ES-I3 (cell line): ENCODE data around the gene MGST1.
A peak's percentile ranks its signal among the peaks of the same experiment; 100 is the strongest.

ENCODE experiments used
- H3K36me3 ChIP-seq: 2 replicates; pipeline ENCODE4 v1.6.1; 2013; ENCODE audit warnings: mild to moderate bottlenecking, low read length, control low read depth, moderate library complexity; ENCODE audit not compliant: insufficient read depth
- H3K4me1 ChIP-seq: 2 replicates; pipeline ENCODE4 v1.6.1; 2013; ENCODE audit warnings: mild to moderate bottlenecking, control low read depth, low read length; ENCODE audit not compliant: insufficient read depth
- H3K9ac ChIP-seq: 2 replicates; pipeline ENCODE4 v1.6.1; 2013; ENCODE audit warnings: low read depth, mild to moderate bottlenecking, low read length, moderate library complexity
- H3K9me3 ChIP-seq: 2 replicates; pipeline ENCODE4 v1.6.1; 2013; ENCODE audit warnings: mild to moderate bottlenecking, low read length, moderate library complexity; ENCODE audit not compliant: control insufficient read depth, insufficient read depth

Gene MGST1, protein sequence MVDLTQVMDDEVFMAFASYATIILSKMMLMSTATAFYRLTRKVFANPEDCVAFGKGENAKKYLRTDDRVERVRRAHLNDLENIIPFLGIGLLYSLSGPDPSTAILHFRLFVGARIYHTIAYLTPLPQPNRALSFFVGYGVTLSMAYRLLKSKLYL

DNA sequence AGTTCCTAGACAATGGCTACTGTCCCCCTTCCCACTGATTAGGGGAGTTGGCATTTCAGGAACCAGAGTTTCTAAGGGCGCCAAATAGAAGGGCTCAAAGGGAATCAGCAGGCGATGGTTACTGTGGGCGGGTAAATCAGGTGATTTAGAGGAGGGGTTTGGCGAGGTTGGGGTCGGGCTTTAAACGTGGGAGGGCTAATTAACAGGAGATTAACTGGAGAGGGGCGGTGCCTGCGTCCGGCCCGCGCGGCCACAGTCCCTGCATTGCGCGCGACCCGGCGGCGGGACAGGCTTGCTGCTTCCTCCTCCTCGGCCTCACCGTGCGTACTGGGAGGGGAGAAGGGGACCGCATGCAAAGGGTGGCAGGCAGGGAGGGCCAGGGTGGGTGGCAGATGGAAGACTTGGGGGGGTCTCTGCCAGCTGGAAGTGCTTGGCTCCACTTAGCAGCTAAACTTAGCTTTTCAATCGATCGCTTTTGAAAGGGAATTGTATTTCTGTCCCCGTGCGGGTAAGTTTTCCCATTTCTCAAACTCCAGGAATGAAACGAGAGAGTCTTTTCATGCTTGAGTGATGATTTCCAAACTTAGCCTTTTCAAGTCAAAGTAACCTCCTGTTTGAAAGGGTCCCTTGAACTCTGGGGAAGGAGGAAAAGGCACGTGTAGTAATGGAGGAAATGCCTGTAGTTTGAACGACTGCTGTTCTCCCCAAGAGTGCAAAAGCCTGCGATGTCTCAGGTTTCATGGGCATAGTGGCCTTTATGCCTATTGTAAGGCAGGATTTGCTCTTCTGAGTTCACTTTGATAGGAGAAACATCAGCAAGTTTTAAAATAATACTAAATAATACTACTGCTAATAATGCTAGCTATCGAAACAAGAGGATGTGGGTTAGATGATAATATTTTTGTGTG lies at the start of gene MGST1:
TSS of gene MGST1 (plus strand) at position 255 of the 908 bp plus-strand sequence. CDS start 6,608 bp downstream, outside the sequence.
- H3K36me3 ChIP-seq = peaks cover 3% of the 10 kb centered on the region; the same call in 1 of the 2 replicates
- H3K9ac ChIP-seq = peak within 1 kb of the TSS; percentile 99
- peaks cover 17% of the 10 kb centered on the region for H3K4me1 ChIP-seq
- no peaks in the 10 kb centered on the region for H3K9me3 ChIP-seq

GRCh38 chr12:16299403-16299802 lies 48.0 kb upstream of the MGST1 start:
- Histone ChIP-seq H3K9ac (no peak overlapping the region), H3K36me3 (no peaks in the 10 kb centered on the region), H3K4me1 (peaks cover 9% of the 10 kb centered on the region), H3K9me3 (no peaks in the 10 kb centered on the region)

- H3K4me1 ChIP-seq = peaks cover 9% of the 10 kb centered on the region
- no peaks in the 10 kb centered on the region for H3K9me3 ChIP-seq
- peak overlapping the region; percentile 6; the same call in 1 of the 2 replicates for H3K9ac ChIP-seq
- no peaks in the 10 kb centered on the region for H3K36me3 ChIP-seq
Observed at GRCh38 chr12:16300122-16300521, 47.3 kb upstream of the MGST1 start.

- H3K9me3 ChIP-seq = no peaks in the 10 kb centered on the region
- no peaks in the 10 kb centered on the region for H3K36me3 ChIP-seq
- H3K9ac ChIP-seq = no peak overlapping the region
- H3K4me1 ChIP-seq = peaks cover 9% of the 10 kb centered on the region
Observed at GRCh38 chr12:16300736-16301135, 46.7 kb upstream of the MGST1 start.

DNA sequence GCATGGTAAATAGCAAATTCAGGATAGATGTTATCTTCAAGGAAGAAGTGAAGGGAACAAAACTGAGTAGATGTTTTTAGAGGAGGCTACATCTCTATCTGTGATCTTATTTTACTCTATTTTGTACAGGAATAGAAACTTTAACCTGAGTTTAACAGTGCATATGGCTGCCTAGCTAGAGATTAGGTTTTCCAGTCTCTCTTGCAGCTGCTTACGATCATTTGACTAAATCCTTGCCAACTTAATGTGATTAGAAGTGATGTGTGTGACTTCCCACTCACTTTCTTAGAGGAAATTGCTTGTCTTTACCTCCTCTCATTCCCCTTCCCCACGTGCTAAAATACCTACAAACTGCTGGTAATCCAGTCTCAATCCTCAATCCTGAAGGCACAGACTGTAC lies 43.5 kb upstream of the MGST1 start:
- H3K36me3 ChIP-seq = no peaks in the 10 kb centered on the region
- no peak overlapping the region for H3K9ac ChIP-seq
- peaks cover 9% of the 10 kb centered on the region for H3K4me1 ChIP-seq
- no peaks in the 10 kb centered on the region for H3K9me3 ChIP-seq

GRCh38 chr12:16307856-16308475 lies 39.5 kb upstream of the MGST1 start:
- Histone ChIP-seq H3K9ac (no peak overlapping the region), H3K36me3 (no peaks in the 10 kb centered on the region)

GRCh38 chr12:16310934-16311333 lies 36.5 kb upstream of the MGST1 start:
- Histone ChIP-seq H3K9me3 (peaks cover 6% of the 10 kb centered on the region; the same call in 1 of the 2 replicates), H3K4me1 (no peaks in the 10 kb centered on the region), H3K36me3 (no peaks in the 10 kb centered on the region), H3K9ac (no peak overlapping the region)

More at GRCh38 chr12:16307856-16308475, 39.5 kb upstream of the MGST1 start:
- Histone ChIP-seq H3K9me3 (peaks cover 6% of the 10 kb centered on the region; the same call in 1 of the 2 replicates), H3K4me1 (no peaks in the 10 kb centered on the region)

DNA sequence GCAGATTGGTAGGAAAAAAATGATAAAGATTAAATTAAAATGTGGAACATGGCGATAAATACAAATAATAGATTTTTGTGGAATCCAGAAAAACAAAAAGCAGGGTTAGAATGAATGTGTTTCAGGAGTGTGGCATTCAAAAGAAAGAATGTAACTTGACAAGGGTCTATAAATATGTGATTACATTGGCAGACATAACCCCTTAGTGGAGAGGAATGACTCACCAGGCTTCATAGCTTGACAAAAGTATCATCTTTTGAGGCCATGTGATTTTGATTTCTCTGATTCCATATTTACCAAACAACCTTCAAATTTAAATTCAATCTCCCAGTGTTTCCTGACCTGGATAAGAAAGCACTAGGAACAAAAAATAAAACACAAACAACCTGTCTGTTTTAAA lies 24.4 kb upstream of the MGST1 start:
- Histone ChIP-seq H3K36me3 (no peaks in the 10 kb centered on the region), H3K9me3 (no peaks in the 10 kb centered on the region), H3K4me1 (no peaks in the 10 kb centered on the region), H3K9ac (no peak overlapping the region)

GRCh38 chr12:16323638-16324037 lies 23.8 kb upstream of the MGST1 start:
- Histone ChIP-seq H3K4me1 (no peaks in the 10 kb centered on the region), H3K9me3 (no peaks in the 10 kb centered on the region), H3K36me3 (no peaks in the 10 kb centered on the region), H3K9ac (no peak overlapping the region)

- no peaks in the 10 kb centered on the region for H3K9me3 ChIP-seq
- H3K9ac ChIP-seq = no peak overlapping the region
- H3K36me3 ChIP-seq = no peaks in the 10 kb centered on the region
- H3K4me1 ChIP-seq = no peaks in the 10 kb centered on the region
Observed at GRCh38 chr12:16324272-16324671, 23.2 kb upstream of the MGST1 start.

DNA sequence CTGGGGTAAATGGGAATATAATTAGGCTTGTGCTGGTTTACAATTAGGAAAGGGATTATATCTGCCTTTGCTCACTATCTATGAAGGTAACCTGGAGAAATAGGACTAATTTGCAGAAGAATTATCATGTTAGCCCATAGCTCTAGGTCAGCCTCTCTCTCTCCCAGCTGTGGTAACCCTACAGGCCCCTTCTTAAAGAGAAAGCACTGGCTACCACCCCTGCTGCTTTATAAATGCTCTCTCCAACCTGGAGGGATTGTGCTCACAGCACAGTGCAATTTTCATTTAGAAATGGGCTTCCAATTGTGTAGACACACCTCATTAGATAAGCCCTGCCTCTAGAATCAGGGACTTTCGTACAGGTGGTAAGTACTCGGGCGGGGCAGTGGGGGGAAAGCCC lies 22.7 kb upstream of the MGST1 start:
- Histone ChIP-seq H3K4me1 (no peaks in the 10 kb centered on the region), H3K9ac (no peak overlapping the region), H3K9me3 (no peaks in the 10 kb centered on the region), H3K36me3 (no peaks in the 10 kb centered on the region)

DNA sequence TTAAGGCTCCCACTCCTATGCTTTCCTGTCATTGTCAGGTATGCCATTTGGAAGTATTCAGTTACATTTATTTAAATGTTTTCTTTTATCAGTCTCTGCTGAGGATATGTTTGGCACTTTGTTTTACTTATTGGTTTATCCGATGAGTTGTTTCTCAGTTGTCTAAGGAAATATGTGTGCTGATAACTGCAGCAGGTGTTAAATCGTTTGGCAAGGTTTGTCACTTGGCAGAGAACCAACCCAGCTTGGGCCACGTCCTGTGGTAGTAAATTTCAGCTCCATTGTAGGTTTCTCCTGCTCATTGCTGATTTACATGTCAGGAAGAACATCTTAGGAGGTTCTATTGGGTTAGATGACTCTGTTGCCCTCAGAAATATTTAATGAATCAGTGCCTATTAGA lies 22.0 kb upstream of the MGST1 start:
- Histone ChIP-seq H3K9me3 (no peaks in the 10 kb centered on the region), H3K4me1 (no peaks in the 10 kb centered on the region), H3K36me3 (no peaks in the 10 kb centered on the region), H3K9ac (no peak overlapping the region)

DNA sequence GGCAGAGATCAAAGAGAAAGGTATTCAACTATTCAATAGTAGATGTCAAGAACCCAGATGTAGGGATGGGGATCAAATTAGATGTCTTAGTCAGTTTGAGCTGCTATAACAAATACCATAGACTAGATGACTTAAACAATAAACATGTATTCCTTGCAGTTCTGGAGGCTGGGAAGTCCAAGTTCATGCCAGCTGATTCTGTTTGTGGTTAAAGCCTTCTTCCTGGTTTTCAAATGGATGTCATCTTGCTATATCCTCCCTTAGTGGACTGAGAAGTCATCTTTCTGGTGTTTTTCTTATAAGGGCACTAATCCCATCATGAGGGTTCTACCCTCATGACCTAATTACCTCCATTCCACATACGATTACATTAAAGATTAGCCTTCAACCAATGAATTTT lies 19.5 kb upstream of the MGST1 start:
- H3K4me1 ChIP-seq = no peaks in the 10 kb centered on the region
- no peaks in the 10 kb centered on the region for H3K9me3 ChIP-seq
- H3K36me3 ChIP-seq = no peaks in the 10 kb centered on the region

DNA sequence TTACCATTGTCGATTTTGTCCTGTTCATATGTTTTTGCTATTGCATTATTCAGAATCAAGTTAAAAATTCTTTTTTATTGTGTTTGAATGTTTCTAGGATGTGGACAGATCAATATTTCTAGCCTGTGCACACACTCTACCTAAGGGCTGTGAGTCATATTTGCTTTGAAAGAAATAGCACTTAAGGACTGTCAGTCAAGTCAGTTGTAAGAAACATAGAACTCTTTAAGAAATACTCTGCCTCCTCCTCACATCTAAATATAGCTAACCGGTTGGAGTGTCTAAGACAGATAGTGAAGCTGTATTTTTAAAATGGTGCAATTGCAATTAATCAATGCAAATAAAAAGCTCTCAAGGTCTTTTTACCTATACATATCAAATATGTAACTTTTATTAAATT lies 17.9 kb upstream of the MGST1 start:
- Histone ChIP-seq H3K9me3 (no peaks in the 10 kb centered on the region), H3K9ac (no peak overlapping the region), H3K36me3 (no peaks in the 10 kb centered on the region), H3K4me1 (no peaks in the 10 kb centered on the region)

More for the DNA sequence above, 19.5 kb upstream of the MGST1 start:
- H3K9ac ChIP-seq = no peak overlapping the region
